GM18526 (cell line): ENCODE results near the gene IL34.

Source experiments
- POLR2A ChIP-seq: IDR thresholded peaks from 3 replicates; pipeline ENCODE4 v1.6.1; 2011; ENCODE audit not compliant: insufficient read length; ENCODE audit errors: extremely low read depth

The IL34 gene

DNA sequence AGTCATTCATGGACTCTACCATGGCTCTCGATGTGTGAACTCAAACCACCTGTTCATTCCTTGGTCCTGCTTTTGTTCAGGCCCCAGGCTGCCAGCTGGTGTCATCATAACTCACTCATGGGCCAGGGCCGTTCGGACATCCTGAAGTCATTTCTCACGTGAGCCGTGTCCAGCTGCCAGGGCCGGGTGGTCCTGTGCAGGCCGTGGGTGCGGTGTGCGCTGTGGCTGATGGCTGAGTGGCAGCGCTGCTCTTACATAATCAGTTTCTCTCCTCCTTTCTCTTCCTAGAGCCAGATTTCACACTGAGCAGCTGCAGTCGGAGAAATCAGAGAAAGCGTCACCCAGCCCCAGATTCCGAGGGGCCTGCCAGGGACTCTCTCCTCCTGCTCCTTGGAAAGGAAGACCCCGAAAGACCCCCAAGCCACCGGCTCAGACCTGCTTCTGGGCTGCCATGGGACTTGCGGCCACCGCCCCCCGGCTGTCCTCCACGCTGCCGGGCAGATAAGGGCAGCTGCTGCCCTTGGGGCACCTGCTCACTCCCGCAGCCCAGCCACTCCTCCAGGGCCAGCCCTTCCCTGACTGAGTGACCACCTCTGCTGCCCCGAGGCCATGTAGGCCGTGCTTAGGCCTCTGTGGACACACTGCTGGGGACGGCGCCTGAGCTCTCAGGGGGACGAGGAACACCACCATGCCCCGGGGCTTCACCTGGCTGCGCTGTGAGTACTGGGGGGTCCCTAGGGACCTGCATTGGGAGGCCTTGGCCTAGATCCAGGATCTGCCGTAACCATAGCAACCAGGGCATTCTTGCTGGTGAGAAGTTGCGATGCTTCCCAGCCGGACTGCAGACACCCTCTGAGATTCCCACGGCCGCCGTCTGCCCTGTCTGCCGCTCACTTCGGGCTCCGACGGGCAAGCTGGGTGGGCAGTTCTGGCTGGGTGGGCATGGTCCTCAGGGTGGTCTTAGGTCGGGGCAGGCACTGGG, at the start of gene IL34:
Gene IL34, plus strand, starts transcription at position 300 of the 982 bp plus-strand sequence. Its CDS starts 389 bp downstream, at position 689.
- TF ChIP-seq POLR2A: no peak

DNA sequence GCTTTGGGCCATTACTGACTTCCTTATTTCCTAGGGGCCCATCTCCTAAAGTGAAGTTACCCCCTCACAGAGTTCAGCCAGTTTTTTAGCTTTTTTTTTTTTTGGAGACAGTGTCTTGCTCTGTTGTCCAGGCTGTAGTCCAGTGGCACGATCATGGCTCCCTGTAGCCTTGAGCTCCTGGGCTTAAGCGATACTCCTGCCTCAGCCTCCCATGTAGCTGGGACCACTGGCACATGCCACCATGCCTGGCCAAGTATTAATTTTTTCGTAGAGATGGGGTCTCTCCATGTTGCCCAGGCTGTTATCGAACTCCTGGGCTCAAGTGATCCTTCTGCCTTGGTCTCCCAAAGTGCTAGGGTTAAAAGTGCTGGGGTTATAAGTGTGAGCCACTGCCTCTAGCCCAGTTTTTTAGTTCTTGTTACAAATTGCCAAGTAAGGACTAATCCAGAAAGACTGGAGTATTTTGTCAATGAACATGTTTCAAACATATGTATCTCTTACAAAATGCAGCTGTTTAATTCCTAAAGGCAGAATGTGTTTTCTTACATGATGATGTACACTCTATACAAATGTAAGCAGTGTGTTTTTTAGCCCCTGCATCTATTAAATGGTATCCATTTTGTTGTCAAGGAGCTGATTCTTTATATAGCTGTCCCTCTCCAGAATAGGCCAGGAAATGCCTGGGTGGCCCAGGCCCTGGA, 49.1 kb upstream of the IL34 start:
- no peak for TF ChIP-seq POLR2A

DNA sequence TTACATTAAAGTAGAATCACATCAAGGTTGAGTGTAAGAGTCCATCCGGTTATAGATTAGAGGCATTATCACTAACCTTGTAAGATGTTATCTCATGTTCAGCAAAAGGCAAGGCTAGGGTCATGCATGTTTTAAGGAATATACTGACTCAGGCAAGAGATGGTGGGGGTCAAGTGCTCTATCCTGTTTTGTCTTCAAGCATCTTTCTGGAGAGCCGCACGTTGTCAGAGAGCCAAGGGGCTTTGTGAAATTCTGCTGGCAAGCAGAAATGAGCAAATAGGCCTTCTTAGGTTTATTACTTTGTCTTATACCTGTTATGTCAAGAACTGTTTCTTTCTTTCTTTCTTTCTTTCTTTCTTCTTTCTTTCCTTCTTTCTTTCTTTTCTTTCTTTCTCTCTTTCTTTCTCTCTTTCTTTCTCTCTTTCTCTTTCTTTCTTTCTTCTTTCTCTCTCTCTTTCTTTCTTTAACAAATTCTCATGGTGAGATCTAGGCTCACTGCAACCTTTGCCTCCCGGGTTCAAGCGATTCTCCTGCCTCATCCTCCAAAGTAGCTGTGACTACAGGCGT, 47.3 kb upstream of the IL34 start:
- no peak for TF ChIP-seq POLR2A

DNA sequence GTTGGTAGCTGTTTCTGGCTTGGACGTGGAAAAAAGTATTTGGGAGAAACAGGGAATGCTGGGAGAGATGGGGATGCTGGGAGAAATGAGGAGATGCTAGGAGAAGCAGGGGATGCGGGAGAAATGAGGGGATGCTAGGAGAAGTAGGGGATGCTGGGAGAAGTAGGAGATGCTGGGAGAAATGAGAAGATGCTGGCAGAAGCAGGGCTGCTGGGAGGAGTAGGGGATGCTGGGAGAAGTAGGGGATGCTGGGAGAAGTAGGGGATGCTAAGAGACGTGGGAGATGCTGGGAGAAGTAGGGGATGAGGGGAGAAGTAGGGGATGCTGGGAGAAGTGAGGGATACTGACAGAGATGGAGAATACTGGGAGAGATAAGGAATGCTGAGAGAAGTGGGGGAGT, 45.6 kb upstream of the IL34 start:
- no peak for TF ChIP-seq POLR2A

DNA sequence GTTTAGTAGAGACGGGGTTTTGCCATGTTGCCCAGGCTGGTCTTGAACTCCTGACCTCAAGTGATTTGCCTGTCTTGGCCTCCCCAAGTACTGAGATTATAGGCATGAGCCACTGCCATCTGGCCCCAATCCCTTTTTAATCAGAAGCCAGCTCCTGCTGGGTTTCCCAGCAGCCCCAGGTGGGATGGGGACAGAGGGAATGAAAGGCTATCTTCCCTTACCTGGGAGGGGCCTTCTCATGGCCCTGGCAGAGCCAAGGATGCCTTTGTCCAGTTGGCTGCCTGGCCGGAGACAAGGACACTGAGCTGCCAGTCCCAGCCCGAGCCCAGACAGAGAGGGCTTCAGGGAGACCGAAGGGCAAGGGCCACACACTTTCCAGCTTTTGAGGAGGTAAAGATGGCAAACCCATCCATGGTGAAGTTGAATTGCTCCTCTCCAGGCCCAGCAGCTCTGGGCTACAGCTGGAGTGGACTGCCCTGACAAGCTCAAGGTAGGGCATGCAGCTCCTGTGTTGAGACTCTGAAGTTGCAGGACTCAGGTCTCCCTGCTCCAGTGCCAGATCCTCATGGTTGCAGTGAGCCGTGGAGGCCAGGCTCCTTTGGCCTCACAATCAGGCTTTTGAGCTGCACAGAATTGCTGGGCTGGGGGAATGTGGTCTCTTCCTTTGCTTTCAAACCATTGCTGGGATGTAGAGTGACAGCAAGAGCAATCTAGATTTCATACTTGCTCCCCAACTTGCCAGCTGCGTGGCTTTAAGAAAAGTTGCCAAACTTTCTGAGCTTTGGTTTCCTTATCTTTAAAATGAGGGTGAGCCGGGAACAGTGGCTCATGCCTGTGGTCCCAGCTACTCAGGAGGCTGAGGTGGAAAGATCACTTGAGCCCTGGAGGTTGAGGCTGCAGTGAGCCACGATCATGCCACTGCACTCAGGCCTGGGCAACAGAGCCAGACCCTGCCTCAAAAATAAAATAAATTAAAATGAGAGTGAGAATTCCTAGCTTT, 44.5 kb upstream of the IL34 start:
- TF ChIP-seq POLR2A: no peak

DNA sequence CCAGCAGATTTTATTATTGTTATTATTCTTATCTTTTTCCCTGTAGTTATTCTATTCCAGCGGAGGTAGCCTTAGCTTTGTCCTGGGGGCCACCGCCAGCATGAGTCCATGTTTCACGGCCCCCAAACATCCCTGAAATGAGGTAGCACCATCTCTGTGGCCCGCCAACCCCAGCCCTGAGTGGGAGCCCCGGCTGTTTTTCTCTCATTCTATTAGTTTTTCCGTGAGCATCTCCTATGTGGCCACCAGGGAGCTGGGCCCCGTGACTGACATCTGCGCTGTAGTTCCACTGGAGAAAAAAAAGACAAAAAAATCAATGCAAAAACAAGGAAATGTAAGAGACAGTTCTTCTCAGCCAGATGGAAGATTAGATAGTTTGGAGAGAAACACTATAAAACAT, 43.5 kb upstream of the IL34 start:
- no peak for TF ChIP-seq POLR2A

DNA sequence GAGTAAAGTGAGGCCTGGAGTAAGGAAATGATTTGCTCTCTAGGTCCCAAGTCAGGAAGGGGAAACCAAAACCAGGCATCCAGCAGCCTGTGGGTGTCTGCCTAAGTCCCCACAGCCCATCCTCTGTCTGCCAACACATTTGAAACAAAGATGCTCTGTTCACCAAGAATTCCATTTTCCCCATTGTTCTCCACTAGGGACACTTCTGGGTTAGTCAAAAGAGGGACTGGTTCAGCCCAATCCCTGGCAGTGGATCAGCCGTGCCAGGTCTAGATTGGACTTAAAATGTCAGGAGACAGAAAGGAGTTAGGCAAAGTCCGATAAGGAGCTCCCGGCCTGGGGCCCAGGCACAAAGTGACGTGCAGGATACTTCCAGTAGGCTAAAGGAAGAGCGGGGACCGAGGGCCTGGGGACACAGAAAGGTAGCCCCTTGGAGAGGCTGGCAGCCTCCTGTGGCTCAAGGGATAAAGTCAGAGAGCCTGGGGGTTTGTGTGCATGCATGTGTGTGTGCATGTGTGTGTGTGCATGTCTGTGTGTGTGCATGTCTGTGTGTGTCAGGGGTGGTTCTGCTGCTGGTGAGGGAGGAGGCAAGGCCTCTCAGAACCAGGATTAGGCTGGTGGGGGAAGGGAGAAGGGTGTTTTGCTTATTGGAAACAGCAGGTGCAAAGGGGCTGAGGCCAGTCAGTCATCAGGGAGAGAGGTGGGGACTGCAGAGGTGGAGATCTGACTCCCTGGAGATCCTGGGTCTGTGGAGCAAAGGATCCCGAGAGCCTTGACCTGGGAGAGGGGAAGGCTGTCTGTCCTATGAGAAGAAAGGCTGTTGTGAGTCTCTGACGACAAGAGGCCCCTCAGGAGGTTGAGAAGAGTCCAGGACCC, 41.7 kb upstream of the IL34 start:
- TF ChIP-seq POLR2A: no peak

DNA sequence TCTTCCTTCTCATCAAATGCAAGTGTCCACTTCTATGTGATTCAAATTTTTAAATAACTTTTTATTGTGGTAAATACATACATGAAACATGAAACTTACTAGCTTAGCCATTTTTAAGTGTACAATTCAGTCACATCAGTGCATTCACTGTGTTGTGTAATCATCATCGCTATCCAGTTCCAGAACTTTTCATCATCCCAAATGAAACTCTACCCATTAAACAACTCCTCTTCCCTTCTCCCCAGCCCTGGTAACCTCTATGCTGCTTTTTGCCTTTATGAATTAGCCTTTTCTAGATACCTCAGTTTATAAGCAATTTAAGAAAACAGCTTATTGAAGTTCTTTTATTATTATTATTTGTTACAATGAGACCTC, 41.1 kb upstream of the IL34 start:
- no peak for TF ChIP-seq POLR2A

DNA sequence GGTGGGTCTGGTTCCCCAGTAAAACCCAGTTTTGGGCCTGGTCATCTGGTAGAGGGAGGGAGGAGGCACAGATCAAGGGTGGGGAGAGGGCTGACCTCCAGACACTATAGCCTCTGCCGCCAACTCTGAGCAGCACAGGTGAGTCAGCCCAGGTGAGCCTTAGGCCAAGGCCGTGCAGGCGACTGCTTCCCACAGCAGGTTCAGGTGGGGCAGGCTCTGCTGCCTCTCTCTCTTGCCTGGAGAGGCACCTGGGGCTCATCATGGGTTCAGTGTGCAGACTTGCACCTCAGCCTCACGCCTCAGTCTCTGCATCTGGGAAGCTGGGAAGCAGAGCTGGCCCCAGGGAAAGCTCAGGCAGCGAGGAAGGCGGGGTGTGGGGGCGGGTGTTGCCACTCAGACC, 37.8 kb upstream of the IL34 start:
- no peak for TF ChIP-seq POLR2A

DNA sequence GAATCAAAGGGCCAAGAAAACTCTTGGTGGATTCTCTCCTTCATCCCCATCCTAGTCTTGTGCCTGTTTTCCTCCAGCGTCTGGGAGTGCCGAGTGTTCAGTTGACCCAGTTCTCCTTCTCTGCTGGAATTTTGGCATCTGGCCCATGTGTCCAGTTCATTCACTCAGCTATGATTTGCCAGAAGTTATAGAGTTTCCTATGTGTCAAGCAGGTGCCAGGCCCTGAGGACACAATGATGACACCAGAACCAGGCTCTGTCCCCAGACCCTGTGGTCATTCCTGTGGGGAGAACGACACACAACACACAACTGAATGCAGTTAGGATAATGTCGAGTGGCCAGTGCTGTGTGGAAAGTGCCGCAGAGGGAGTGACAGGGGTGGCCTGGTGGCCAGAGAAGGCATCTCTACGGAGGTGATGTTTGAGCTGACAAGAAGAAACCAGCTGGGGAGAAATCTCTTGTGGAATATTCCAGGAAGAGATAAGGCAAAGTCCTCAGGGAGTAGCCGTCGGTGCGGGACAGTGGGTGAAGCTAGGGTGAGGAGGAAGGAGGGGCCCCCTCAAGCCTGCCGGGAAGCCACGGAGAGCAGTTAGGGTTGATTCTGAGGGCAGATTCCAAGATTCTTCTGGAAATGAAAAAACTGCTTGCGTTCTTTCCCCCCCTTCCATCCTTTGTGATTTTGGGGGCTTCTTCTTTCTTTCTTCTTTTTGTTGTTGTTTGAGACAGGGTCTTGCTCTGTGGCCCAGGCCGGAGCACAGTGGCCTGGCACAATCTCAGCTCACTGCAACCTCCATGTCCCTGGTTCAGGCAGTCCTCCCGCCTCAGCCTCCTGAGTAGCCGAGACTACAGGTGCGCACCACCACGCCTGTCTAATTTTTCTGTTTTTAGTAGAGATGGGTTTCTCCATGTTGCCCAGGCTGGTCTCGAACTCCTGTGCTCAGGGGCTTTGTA, 35.8 kb upstream of the IL34 start:
- TF ChIP-seq POLR2A: no peak

DNA sequence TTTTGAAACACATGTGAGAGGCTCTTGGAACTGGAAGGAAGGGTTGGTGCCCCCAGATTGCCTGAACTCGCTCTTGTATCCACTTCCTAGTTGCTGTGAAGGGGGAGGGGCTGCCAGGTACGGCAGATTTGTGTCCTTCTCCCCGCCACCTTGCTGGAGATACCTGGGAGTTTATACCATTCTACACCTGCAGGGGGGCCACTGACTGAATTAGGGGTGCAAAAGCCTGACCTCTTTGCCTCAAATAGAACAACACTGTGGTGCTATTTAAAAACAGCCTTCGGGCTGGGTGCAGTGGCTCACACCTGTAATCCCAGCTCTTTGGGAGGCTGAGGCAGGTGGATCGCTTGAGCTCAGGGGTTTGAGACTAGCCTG, 35.1 kb upstream of the IL34 start:
- TF ChIP-seq POLR2A: no peak

DNA sequence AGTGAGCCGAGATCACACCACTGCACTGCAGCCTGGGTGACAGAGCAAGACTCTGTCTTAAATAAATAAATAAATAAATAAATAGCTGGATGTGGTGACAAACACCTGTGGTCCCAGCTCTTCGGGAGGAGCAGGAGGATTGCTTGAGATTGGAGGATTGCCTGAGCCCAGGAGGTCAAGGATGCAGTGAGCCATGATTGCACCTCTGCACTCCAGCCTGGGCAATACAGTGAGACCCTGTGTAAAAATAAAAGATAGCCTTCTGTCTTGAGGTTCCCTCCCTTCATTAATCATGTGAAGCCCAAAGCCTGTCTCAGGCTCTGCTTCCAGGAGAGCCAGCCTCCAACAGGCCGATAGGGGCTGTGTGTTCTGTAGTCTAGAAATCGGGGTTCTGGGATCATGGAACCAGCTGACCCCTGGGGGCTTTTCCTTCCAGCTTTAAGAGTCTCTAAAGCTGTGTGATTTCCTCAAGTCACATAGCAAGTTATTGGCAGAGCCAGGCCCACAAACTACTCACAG, 34.5 kb upstream of the IL34 start:
- no peak for TF ChIP-seq POLR2A

DNA sequence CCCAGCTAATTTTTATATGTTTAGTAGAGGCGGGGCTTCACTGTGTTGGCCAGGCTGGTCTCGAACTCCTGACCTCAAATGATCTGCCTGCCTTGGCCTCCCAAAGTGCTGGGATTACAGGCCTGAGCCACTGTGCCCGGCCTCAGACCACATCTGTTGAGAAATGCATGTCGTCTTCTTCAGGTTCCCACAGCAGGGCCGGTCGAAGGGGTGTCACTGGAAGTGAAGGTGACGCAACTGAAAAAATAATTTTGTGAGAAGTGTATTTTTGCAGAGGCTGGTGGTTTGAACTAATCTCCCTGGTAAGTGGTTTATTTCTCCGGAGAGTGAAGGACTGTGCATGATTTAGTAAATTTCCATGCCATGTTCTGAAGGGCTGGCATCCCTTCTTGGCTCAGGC, 33.4 kb upstream of the IL34 start:
- TF ChIP-seq POLR2A: no peak
